ENCODE data around the gene BMP8A.
A peak's percentile ranks its signal among the peaks of the same experiment; 100 is the strongest.
"Not testable (repeated sequence)": the region's sequence is repeated elsewhere in the genome, so short reads cannot be mapped to it uniquely, and the experiment has no call there.

The BMP8A gene, protein sequence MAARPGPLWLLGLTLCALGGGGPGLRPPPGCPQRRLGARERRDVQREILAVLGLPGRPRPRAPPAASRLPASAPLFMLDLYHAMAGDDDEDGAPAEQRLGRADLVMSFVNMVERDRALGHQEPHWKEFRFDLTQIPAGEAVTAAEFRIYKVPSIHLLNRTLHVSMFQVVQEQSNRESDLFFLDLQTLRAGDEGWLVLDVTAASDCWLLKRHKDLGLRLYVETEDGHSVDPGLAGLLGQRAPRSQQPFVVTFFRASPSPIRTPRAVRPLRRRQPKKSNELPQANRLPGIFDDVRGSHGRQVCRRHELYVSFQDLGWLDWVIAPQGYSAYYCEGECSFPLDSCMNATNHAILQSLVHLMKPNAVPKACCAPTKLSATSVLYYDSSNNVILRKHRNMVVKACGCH

DNA sequence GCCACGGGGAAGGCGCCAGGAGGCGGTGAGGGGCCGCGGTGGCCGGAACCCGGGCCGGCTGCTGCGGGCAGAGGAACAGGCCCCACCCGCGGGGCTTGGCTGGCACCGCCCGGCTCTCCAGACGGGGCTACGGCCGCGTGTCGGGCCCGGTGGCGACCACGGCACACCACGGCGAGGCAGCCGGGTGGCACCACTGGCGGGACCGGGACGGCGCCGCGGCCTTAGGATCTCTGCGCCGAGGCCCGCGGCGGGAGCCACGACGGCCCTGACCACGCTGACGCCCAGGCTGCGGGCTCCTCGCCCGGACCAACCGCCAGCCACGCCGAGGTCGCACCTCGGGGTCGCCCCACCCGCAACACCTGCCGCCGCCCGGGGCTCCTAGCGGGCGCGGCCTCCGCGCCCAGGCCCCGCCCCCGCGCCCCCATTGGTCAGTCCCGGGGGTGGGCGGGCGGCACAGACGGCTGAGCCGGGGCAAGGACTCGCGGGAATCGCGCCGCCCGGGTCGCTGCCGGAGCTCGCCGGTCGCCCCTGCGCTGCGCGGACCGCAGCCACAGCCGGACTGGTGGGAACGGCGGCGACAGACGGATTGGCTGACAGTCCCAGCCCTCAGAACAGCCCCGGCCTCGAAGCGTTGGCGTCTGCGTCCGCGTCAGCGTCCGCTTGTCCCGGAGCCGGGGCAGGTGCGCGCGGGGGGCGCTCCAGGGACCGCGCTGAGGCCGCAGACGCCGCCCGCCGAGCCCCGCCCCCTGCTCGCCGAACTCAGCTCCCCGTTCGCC, at the start of gene BMP8A:
Gene BMP8A (plus strand): TSS at position 491 of the 776 bp plus-strand sequence. CDS start 356 bp downstream, outside the sequence.
- peak; percentile 76 for DNase-seq

DNA sequence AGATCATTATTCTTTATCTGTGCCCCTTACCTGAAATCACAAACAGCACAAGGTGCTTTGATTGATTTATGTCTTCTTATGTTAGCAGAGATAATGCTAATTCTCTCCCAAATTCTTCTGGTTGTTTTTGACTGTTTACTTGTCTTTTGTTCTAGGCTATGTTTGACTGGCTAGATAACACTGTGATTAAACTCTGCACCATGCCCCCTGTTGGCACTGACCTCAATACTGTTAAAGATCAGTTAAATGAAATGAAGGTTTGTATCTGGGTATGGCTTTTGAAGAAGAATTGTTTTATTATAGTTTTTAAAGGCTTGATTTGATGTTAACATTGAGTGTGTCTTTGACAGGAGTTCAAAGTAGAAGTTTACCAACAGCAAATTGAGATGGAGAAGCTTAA, 49.6 kb upstream of the BMP8A start:
- no peak for DNase-seq

DNA sequence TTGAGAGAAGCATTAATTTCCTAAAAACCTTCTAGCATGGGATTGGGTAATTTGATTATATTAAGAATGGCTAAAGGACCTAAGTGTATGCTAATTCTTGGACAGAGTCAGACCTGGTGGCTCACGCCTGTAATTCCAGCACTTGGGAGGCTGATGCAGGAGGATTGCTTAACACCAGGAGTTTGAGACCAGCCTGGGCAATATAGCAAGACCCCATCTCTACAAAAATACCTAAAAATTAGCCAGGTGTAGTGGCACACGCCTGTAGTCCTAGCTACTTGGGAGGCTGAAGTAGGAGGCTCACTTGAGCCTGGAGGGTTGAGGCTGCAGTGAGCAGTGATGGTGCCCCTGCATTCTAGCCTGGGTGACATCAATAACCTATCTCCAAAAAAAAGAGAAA, 45.9 kb upstream of the BMP8A start:
- DNase-seq = no peak

DNA sequence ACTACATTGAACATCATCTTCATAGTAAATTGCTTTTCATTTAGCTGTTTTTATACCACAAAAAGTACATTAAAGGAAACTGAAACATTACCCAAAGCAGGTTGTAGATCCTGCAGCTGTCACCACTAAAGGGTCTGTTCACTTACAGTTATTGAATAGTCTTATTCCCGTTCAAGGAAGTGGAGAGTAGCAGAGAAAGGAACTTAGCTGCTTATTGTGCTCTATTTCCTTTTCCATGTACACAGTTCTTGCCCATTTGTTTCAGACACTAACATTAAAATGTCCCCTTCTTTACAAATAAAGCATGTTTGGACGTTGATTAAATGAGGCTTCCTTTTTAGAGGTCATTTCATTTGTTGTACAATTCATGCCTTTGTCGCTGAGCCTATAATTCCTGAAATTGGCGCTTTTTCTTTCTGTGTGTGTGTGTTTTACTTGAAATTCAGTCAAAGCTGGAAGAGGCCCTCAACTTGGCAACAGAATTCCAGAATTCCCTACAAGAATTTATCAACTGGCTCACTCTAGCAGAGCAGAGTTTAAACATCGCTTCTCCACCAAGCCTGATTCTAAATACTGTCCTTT, 44.4 kb upstream of the BMP8A start:
- no peak for DNase-seq

DNA sequence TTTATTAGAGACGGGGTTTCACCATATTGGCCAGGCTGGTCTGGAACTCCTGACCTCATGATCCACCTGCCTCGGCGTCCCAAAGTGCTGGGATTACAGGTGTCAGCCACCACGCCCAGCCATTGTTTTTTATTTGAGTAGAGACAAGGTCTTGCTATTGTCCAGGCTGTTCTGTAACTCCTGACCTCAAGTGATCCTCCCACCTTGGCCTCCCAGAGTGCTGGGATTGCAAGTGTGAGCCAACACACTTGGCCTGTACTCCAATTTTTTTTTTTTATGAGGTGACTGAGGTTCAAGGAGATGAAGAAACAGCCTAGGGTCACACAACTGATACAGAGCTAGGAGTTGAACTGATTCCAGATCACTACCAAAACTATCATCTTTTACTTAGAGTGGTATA, 41.4 kb upstream of the BMP8A start:
- not testable (repeated sequence) for DNase-seq

DNA sequence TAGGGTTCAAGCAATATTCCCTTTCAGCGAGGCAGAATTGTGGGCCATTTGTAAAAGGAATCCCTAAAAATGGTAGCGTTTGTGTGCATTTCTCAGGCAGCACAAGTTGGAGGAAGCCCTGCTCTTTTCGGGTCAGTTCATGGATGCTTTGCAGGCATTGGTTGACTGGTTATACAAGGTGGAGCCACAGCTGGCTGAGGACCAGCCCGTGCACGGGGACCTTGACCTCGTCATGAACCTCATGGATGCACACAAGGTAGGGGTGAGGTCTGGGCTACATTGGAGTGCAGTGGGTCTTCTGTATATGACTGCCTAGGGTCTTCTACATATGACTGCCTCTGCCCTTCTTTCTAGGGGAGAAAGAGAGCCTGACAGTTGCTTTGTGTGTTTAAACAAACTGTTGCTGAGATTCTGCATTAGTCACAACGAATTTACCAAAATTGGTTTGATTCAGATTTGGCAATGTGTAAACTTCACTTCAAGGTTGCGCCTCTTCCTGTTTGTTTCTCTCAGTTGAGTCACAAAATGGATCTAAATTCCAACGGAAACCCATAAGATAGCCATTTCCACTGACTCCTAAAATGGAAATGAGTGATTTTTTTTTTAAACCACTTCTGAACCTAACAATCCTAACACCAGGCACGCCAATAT, 40.4 kb upstream of the BMP8A start:
- DNase-seq = no peak

DNA sequence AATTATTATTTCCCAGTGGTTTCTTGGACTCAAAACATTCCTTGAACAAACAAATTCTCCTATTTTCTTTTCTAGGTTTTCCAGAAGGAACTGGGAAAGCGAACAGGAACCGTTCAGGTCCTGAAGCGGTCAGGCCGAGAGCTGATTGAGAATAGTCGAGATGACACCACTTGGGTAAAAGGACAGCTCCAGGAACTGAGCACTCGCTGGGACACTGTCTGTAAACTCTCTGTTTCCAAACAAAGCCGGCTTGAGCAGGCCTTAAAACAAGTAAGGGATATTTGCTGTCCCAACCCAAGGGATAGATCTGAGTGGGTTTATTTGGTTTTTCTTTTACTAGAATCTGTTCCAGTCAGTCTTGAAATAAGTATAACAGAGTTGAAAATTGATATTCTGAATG, 39.4 kb upstream of the BMP8A start:
- DNase-seq = no peak

DNA sequence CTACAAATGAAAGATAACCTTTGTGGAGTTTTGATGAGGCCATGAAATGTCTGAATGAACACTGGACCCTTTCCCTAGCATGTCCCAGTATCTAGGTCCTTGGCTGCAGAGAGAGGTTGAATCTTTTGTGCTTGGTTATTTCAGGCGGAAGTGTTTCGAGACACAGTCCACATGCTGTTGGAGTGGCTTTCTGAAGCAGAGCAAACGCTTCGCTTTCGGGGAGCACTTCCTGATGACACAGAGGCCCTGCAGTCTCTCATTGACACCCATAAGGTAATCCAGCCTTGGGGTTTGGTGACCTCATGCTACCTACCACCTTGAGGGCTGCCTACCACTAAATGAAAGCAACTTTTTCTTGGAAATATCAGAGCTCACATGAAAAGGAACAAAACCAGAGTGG, 38.9 kb upstream of the BMP8A start:
- no peak for DNase-seq

DNA sequence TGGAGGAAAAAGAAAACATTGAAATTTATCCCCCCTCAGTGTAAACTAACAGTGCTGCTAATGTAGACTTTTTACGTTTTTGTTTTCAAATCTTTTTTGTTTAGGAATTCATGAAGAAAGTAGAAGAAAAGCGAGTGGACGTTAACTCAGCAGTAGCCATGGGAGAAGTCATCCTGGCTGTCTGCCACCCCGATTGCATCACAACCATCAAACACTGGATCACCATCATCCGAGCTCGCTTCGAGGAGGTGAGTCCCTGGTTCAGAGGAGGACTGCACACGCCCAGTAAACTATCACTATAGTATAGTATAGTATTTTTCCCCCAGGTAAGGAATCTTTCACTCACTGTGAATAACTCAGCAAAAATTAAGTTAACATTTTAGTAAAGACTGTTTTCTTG, 37.8 kb upstream of the BMP8A start:
- DNase-seq = no peak

DNA sequence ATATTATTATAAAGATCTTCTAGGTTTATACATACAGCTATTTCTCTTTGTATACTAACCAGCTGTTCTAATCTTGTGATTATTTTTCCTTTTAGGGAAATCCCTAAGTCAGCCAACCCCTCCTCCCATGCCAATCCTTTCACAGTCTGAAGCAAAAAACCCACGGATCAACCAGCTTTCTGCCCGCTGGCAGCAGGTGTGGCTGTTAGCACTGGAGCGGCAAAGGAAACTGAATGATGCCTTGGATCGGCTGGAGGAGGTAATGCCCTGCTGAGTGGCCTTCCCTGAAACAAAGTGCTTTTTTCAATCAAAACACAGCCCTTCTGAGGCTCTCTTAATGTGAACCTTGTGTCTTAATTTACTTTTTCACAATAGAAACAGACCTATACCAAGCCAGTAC, 32.4 kb upstream of the BMP8A start:
- DNase-seq = no peak

DNA sequence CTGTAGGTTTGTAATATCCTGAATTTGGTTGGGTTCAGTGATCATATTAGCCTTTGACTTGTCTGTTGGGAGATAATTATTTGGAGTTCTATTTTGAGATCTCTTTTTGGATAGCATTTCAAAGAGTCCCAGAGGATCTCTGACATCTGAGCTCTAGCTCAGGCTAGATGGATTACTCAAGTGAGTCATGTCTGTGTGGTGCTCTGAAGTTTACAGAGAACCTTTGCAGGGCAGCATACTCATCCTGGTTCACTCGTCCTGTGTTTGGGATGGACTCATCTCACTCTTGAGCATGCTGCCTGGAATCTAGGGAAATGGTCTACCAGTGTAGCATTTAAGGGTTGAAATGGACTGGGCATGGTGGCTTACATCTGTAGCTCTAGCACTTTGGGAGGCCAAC, 29.4 kb upstream of the BMP8A start:
- DNase-seq = no peak

DNA sequence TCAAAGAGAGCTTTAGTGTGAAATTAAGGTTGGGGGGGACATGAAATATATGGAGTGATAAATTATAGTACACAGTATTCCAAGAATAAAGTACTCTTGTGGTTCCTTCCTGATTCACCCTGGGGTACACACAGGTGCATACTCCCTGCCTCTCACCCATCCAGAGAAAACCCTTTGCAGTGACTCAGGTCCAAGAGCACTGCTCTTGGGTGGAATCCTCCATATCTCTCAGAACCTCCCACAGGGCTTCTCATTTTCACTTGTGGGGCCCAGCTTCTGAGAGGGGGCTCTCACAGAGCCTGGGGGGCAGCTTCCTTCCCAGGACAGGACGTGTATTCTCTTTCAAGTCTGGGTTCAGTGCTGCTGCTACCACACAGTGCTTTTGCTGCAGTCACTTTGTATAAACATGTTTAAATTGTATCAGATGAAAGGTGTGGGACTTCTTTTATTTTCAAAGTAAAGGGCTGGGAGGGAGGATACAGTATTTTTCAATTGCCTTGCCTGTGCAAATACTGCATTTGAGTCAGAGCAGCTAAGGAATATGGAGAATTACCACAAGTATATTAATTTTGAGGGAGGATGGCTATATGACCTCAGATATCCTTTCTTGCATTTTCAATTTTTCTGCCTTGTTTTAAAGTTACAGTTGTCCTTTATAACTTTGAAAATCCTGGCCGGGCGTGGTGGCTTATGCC, 24.9 kb upstream of the BMP8A start:
- no peak for DNase-seq

DNA sequence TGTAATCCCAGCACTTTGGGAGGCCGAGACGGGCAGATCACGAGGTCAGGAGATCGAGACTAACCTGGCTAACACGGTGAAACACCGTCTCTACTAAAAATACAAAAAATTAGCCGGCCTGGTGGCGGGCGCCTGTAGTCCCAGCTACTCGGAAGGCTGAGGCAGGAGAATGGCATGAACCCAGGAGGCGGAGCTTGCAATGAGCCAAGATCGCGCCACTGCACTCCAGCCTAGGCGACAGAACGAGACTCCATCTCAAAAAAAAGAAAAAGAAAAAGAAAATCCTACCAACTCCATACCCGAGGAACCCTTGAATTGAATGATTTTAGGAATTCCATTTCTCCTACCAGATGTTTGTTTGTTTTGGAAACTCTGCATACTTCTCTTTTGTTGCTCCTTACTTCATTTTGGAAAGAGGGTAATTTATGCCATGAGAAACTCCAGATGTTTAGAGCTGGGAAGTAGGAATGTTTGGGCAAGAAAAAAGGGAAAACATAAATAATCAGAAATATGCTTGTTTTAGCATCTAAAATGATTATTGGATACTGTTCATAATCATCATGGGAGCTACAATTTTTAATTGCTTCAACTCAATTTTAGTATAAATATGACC, 24.2 kb upstream of the BMP8A start:
- DNase-seq = not testable (repeated sequence)

DNA sequence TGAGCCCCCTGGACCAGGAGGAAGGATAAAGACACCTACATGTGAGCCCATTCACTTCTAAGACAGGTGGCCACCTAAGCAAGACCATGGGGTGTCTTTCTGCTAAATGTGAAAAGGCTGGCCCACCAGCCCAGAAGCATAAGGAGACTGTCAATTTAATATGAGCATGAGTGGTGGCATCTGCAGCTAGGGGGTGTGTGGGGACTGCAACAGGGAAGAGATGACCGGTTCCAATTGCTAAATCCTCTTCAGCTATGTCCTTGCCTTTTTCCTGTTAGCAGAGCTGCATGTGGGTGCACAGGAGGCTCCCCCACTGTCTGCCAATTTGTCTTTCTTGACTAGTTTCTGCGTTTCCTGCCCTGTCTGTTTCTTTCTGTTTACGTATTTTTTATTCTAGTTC, 22.3 kb upstream of the BMP8A start:
- DNase-seq = no peak

DNA sequence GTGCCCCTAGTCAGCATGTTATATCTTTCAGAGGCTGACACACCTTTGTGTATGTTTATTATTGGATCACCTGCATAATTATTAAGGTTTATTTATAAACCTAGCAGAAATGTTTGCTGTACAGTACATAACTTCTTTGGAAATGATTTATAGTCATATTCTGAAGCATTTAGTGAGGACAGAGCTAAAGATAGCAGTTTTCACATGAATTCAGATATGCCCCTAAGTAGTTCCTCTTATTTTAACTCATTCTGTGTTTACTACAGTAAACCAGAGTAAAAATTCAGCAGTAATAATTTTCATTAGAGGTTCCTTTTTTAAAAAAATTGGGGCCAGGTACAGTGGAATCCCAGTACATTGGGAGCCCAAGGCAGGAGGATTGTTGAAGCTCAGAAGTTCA, 21.4 kb upstream of the BMP8A start:
- no peak for DNase-seq

DNA sequence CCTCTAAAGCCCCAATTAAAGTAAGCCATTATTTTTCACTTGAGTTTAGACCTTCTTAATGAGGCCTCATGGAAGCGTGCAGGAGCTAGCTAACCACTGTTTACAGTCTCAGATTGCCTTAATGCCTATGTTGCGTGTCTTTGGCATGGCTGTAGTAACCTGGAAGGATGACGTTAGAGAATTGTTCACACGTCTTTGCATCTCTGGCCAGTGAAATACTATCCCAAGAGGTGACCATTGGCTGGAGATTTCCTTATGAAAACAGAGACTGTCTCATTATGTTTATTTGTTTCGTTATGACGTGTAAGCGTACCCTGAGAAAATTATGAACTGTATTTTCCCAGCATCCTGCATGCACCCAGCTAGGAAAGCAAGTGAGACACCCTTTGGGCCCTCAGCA, 18.6 kb upstream of the BMP8A start:
- no peak for DNase-seq

DNA sequence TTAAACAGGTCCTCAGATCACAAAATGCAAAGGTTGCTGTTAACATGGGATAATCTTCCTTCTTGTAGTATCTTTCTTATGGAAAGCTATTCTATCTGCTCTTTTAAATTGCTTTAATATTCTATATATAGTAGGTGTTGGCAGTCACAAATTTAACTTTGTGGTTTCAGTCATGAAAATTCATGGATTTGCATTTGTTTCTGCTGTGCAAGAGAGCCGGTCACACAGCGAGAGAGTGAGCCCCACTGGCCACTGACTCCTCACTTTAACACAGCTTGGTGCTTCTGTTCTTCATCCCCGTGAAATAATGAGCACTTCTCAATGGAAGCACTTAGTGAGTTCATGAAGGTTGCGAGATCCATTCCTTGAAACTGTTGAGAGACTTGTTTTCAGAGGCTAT, 18.1 kb upstream of the BMP8A start:
- no peak for DNase-seq

DNA sequence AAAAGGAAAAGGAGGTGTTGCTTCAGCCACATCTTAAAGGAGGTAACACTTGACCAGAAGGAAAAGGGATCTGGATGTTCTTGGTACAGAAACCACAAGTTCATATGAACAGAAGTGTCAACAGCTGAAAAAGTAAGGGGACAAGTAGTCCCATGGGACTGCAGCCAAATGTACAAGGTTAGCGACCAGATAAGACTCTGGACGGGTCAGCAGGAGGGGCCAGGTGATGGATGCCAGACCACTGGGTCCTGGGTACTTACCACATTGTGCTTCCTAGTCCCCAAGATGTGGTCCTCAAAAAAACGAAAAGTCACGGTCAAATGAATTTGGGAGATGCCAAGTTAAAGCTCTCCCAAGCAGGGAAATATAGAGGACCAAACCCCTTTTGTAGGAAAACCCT, 16.6 kb upstream of the BMP8A start:
- DNase-seq = no peak

DNA sequence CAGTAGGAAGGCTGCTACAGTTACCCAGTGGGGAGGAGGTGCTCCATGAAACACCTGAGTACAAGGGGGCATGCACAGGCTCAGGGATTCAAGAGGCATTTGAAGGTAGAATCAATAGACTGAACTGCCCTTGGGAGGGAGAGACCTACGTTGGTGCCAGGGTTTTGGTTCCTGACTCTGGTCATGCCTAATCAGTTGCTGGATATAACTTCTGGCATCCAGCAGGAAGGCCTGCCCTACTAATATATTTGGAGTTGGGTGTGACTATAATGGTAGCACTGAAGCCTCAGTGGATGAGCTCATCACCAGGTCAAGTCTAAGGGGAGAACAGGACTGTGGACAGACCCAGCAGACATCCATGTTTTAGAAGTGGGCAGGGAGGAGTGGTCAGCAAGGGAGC, 15.9 kb upstream of the BMP8A start:
- DNase-seq = not testable (repeated sequence)

DNA sequence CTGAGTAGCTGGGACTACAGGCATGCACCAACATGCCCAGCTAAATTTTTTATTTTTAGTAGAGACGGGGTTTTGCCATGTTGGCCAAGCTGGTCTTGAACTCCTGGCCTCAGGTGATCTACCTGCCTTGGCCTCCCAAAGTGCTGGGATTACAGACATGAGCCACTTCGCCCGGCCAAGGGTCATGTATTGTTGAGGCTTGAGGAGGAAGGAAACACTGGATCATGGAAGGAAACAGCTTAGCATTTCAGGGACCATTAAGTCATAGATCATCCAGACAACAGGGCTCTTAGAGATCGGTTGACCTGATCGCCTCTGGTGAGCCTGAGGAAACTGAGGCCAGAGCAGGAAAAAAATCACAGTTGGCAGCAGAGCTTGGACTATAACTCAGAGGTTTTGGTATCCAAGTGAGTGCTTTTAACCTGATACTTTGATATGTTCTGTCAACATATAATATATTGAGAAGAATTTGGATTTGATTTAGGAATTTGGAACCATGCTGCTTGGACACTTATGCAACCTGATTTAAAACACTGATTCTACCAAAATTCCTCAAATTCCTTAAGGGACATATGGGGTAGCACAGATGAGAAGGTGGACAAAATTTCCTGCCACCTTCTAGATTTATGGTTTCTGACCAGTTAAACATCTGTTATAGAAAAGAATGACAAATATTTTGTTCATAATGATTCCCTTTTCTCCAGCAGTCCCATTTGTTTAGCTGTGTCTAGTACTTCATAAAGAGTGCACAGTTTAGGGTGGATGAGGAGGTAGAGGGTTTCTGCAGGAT, 13.1 kb upstream of the BMP8A start:
- no peak for DNase-seq

DNA sequence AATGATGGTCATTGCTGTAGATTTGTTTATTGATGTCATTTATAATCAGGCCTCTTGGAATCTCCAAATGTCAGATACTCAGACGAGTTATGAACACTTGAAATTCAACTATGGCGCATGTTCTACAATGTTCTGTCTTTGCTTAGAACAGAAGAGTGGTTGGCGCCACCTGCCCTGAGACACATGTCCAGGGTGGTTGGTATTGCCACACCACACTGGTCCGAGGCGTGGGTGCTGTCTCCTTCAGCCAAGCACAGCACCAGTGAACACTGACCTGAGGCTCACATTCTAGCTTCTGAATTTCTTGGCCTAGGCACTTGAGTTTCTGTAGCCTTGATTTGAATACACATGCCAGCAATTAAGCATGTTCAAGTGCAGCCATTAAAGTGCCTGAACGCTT, 10.1 kb upstream of the BMP8A start:
- no peak for DNase-seq

DNA sequence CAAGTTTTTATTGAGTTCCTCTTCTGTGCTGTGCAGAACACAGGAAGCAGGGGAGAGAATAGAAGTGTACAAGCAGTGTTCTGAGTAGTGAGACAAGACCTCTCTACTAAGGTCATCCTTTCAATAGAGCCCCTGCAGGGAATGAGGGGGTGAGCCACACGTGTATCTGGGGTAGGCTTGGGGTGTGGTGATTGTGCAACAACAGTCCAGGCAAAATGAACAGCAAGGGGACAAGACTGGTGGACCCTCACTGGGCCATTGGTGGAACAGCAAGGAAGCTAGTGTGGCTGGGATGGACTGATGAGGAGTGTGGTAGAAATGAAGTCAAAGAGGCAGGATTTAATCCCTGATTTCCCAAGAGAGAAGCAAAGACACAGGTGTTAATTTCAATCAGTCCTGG, 8.2 kb upstream of the BMP8A start:
- no peak for DNase-seq
